Ishikawa (cell line): ENCODE results near the gene NAT8L.

Experiments used
- CEBPB ChIP-seq: IDR thresholded peaks from 2 replicates; pipeline ENCODE4 v1.6.1; 2012
- CREB1 ChIP-seq: IDR thresholded peaks from 2 replicates; pipeline ENCODE4 v1.6.1; 2012; ENCODE audit warnings: low read depth
- EGR1 ChIP-seq: IDR thresholded peaks from 2 replicates; pipeline ENCODE4 v1.6.1; 2012
- EP300 ChIP-seq: IDR thresholded peaks from 2 replicates; pipeline ENCODE4 v1.6.1; 2012; ENCODE audit warnings: borderline replicate concordance
- FOXM1 ChIP-seq: IDR thresholded peaks from 2 replicates; pipeline ENCODE4 v1.6.1; 2012; ENCODE audit warnings: low read depth, borderline replicate concordance
- RAD21 ChIP-seq: IDR thresholded peaks from 2 replicates; pipeline ENCODE4 v1.6.1; 2012; ENCODE audit warnings: low read depth
- TAF1 ChIP-seq: IDR thresholded peaks from 2 replicates; pipeline ENCODE4 v1.6.1; 2012; ENCODE audit warnings: low read depth, mild to moderate bottlenecking
- YY1 ChIP-seq: IDR thresholded peaks from 2 replicates; pipeline ENCODE4 v1.6.1; 2012; ENCODE audit warnings: low read depth
- TF ChIP-seq, protein P1 (sequence below): IDR thresholded peaks from 2 replicates; pipeline ENCODE4 v1.6.1; 2012
- TF ChIP-seq, protein P2 (sequence below): IDR thresholded peaks from 2 replicates; pipeline ENCODE4 v1.6.1; 2012; ENCODE audit warnings: low read depth, mild to moderate bottlenecking

DNA sequence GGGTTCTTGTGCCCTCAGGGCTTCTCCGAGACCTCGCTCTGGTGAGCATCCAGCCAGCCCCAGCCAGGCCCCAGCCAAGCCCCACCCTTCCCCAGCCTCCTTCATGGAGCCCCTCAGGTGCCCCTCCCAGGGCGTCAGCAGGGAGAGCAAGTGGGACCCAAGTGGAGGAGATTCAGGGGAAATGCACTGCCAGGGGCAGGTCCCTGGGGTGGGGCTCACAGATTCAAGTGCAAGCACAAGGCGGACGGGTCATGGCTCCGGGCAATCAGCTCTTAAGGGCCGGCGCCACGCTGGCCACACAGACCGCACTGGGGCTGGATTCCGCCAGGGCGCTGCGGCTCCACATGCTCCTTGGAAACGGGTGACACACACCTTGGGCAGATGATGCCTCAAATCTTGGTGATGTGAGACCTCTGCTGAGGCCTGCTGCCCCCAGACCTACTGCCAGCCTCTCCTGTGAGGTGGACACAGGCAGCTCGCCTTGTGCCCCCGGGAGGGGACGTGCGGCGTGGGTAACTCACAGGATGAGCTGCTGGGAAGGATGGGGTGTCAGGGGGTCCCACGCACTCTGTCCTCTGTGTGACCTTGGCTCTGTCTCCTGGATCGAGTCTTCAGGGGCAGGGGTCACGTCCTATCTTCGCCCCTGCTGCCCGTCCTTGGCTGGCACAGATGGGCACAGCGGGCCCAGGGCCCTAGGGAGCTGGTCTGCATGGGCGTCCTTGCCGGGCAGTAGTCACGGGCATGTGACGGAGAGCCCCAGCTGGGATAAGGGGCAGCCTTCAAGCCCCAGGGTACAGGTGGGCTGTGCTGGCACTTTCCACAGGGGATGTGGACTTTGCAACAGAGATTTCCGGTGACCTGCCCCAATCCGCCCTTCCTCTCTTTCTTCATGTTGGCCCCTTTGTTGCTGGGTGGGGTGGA lies 17.1 kb downstream of the NAT8L start:
- TF ChIP-seq EGR1 (no peak), FOXM1 (no peak), CEBPB (no peak), EP300 (no peak), RAD21 (no peak), YY1 (no peak), TAF1 (no peak), CREB1 (no peak)
- TF ChIP-seq, protein P1, sequence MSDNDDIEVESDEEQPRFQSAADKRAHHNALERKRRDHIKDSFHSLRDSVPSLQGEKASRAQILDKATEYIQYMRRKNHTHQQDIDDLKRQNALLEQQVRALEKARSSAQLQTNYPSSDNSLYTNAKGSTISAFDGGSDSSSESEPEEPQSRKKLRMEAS = no peak
- TF ChIP-seq, protein P2, sequence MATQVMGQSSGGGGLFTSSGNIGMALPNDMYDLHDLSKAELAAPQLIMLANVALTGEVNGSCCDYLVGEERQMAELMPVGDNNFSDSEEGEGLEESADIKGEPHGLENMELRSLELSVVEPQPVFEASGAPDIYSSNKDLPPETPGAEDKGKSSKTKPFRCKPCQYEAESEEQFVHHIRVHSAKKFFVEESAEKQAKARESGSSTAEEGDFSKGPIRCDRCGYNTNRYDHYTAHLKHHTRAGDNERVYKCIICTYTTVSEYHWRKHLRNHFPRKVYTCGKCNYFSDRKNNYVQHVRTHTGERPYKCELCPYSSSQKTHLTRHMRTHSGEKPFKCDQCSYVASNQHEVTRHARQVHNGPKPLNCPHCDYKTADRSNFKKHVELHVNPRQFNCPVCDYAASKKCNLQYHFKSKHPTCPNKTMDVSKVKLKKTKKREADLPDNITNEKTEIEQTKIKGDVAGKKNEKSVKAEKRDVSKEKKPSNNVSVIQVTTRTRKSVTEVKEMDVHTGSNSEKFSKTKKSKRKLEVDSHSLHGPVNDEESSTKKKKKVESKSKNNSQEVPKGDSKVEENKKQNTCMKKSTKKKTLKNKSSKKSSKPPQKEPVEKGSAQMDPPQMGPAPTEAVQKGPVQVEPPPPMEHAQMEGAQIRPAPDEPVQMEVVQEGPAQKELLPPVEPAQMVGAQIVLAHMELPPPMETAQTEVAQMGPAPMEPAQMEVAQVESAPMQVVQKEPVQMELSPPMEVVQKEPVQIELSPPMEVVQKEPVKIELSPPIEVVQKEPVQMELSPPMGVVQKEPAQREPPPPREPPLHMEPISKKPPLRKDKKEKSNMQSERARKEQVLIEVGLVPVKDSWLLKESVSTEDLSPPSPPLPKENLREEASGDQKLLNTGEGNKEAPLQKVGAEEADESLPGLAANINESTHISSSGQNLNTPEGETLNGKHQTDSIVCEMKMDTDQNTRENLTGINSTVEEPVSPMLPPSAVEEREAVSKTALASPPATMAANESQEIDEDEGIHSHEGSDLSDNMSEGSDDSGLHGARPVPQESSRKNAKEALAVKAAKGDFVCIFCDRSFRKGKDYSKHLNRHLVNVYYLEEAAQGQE = no peak
